Measurements from ENCODE around the gene GLIPR1L2. TPM values are rescaled to one million over a fixed set of nuclear protein-coding genes. Genes with fewer than 3 reads are reported as not detected.
"Not testable (repeated sequence)": the region's sequence is repeated elsewhere in the genome, so short reads cannot be mapped to it uniquely, and the experiment has no call there.

The GLIPR1L2 gene
- 1 to 10 TPM; 2.9 to 4.7 (median 3.2) TPM for polyA plus RNA-seq (ENCODE audit: insufficient read length in 4 of 4)

- peak; percentile 92 to 93 (median 92) for DNase-seq (ENCODE audit: low read depth in 4 of 4, low spot score in 3 of 4)
Measured at GRCh38 chr12:75390899-75391538, at the start of gene GLIPR1L2. TSS of gene GLIPR1L2 (plus strand) at chr12:75391089. CDS start at chr12:75391117, 28 bp downstream.

GRCh38 chr12:75341873-75342272 is 49.0 kb upstream of the GLIPR1L2 start:
- DNase-seq (ENCODE audit: low read depth in 4 of 4, low spot score in 3 of 4): no peak

- DNase-seq (ENCODE audit: low read depth in 4 of 4, low spot score in 3 of 4): no peak
Measured at GRCh38 chr12:75345531-75345930, 45.4 kb upstream of the GLIPR1L2 start.

GRCh38 chr12:75346215-75346614 is 44.7 kb upstream of the GLIPR1L2 start:
- not testable (repeated sequence) for DNase-seq (ENCODE audit: low read depth in 4 of 4, low spot score in 3 of 4)

GRCh38 chr12:75349946-75350345 is 40.9 kb upstream of the GLIPR1L2 start:
- DNase-seq (ENCODE audit: low read depth in 4 of 4, low spot score in 3 of 4): no peak

- no peak for DNase-seq (ENCODE audit: low read depth in 4 of 4, low spot score in 3 of 4)
Measured at GRCh38 chr12:75350413-75350812, 40.5 kb upstream of the GLIPR1L2 start.

GRCh38 chr12:75354011-75354410 is 36.9 kb upstream of the GLIPR1L2 start:
- no peak for DNase-seq (ENCODE audit: low read depth in 4 of 4, low spot score in 3 of 4)

GRCh38 chr12:75360920-75361319 is 30.0 kb upstream of the GLIPR1L2 start:
- no peak for DNase-seq (ENCODE audit: low read depth in 4 of 4, low spot score in 3 of 4)

GRCh38 chr12:75361408-75361807 is 29.5 kb upstream of the GLIPR1L2 start:
- no peak for DNase-seq (ENCODE audit: low read depth in 4 of 4, low spot score in 3 of 4)

- no peak for DNase-seq (ENCODE audit: low read depth in 4 of 4, low spot score in 3 of 4)
Measured at GRCh38 chr12:75364919-75365318, 26.0 kb upstream of the GLIPR1L2 start.

- DNase-seq (ENCODE audit: low read depth in 4 of 4, low spot score in 3 of 4): no peak
Measured at GRCh38 chr12:75366629-75367028, 24.3 kb upstream of the GLIPR1L2 start.

- DNase-seq (ENCODE audit: low read depth in 4 of 4, low spot score in 3 of 4): no peak
Measured at GRCh38 chr12:75374971-75375370, 15.9 kb upstream of the GLIPR1L2 start.

GRCh38 chr12:75378354-75378753 is 12.5 kb upstream of the GLIPR1L2 start:
- no peak for DNase-seq (ENCODE audit: low read depth in 4 of 4, low spot score in 3 of 4)

- DNase-seq (ENCODE audit: low read depth in 4 of 4, low spot score in 3 of 4): no peak
Measured at GRCh38 chr12:75389061-75389460, 1.8 kb upstream of the GLIPR1L2 start.

GRCh38 chr12:75389706-75390105 is 1.2 kb upstream of the GLIPR1L2 start:
- DNase-seq (ENCODE audit: low read depth in 4 of 4, low spot score in 3 of 4): no peak

GRCh38 chr12:75390156-75390898 is 562 bp upstream of the GLIPR1L2 start:
- DNase-seq (ENCODE audit: low read depth in 4 of 4, low spot score in 3 of 4): peak in 1 of 4 donors; percentile 8

GRCh38 chr12:75404231-75404630 is 13.3 kb downstream of the GLIPR1L2 start:
- DNase-seq (ENCODE audit: low read depth in 4 of 4, low spot score in 3 of 4): no peak

GRCh38 chr12:75407683-75408082 is 16.8 kb downstream of the GLIPR1L2 start:
- no peak for DNase-seq (ENCODE audit: low read depth in 4 of 4, low spot score in 3 of 4)

GRCh38 chr12:75409830-75410229 is 18.9 kb downstream of the GLIPR1L2 start:
- DNase-seq (ENCODE audit: low read depth in 4 of 4, low spot score in 3 of 4): no peak

GRCh38 chr12:75414671-75415070 is 23.8 kb downstream of the GLIPR1L2 start:
- DNase-seq (ENCODE audit: low read depth in 4 of 4, low spot score in 3 of 4): no peak

GRCh38 chr12:75419841-75420240 is 29.0 kb downstream of the GLIPR1L2 start:
- no peak for DNase-seq (ENCODE audit: low read depth in 4 of 4, low spot score in 3 of 4)

- no peak for DNase-seq (ENCODE audit: low read depth in 4 of 4, low spot score in 3 of 4)
Measured at GRCh38 chr12:75427491-75427890, 36.6 kb downstream of the GLIPR1L2 start.

All from right renal pelvis (tissue), 4 donors.